ENCODE results near the gene SORCS2.

SORCS2 gene

DNA sequence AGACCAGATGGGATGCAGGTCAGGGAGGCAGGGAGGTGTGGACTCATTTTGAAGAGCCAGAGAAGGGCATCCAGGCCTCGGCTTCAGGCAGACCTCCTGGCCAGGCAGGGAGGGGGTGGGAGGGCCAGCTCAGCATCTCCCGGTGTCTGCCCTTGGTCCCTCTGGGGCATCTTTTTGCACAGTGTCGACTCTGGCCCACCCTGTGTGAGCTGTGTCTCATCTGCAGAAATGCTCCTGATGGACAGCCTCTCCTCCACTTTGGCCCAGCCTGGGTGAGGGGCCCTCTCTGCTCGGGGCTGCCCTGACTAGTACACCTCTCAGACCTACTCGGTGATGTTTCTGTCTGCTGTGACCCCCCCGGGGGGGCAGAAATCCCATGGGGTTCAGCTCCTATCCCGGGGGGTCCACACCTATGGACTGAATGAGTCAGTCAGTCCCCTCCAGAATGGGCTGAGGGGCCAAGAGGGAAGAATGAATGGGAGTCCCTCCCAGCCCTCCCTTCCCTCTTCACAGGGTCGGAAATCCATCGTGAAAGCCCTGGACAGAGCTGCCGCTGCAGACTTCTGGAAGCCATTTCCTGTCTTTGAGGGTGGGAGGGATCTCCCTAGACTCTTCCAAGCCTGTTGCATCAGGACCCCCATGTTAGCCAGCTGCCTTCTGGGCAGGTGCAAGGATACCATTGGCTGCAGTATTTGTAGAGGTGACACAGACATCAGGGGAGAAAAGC is 439.1 kb downstream of the SORCS2 start:
- H3K36me3 ChIP-seq (ENCODE audit: insufficient read depth, low read length): no peaks in the 10 kb centered on the region
- H3K9ac ChIP-seq (ENCODE audit: low read depth, low read length): no peak overlapping the region
- H3K4me1 ChIP-seq (ENCODE audit: insufficient read depth, low read length): peaks cover 3% of the 10 kb centered on the region; the same call in 1 of the 2 replicates
- H3K9me3 ChIP-seq (ENCODE audit: insufficient read depth, low read depth, low read length): 0 out of 2 replicates have a peak, but pooled peaks cover 5% of the 10 kb centered on the region
- H3K4me3 ChIP-seq (ENCODE audit: low read length): no peak overlapping the region
- 83% methylated on average over 10 of the region's 10 CpGs for WGBS
- no peak overlapping the region for H3K27ac ChIP-seq (ENCODE audit: low read depth, low read length)
- H3K27me3 ChIP-seq (ENCODE audit: insufficient read depth, low read length): no peaks in the 10 kb centered on the region

GRCh38 chr4:7632341-7632740 is 440.0 kb downstream of the SORCS2 start:
- Histone ChIP-seq H3K36me3 (ENCODE audit: insufficient read depth, low read length) (no peaks in the 10 kb centered on the region), H3K9me3 (ENCODE audit: insufficient read depth, low read depth, low read length) (0 out of 2 replicates have a peak, but pooled peaks cover 5% of the 10 kb centered on the region), H3K4me3 (ENCODE audit: low read length) (no peak overlapping the region), H3K4me1 (ENCODE audit: insufficient read depth, low read length) (peaks cover 3% of the 10 kb centered on the region; the same call in 1 of the 2 replicates), H3K27ac (ENCODE audit: low read depth, low read length) (no peak overlapping the region), H3K27me3 (ENCODE audit: insufficient read depth, low read length) (no peaks in the 10 kb centered on the region), H3K9ac (ENCODE audit: low read depth, low read length) (no peak overlapping the region)
- WGBS: 94% methylated on average over 12 of the region's 12 CpGs

DNA sequence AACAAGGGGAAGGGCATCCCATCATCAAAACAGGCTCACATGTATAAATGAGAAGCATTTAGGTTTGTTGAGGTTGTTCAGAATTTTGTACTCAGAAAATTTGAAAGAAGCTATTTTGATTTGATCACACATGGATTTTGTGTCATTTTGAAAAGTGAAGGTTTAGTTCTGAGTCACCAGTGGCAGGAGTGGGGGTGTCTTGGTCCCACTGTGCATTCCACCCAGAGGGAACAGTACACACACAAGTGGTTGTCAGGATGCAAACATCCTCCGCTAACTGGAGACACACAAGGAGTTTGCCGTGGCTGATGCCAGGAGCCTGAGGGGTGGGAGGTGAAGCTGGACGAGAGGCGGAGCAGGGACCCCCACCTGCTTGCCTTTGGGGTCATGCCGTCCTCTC is 440.6 kb downstream of the SORCS2 start:
- Histone ChIP-seq H3K27me3 (ENCODE audit: insufficient read depth, low read length) (no peaks in the 10 kb centered on the region), H3K27ac (ENCODE audit: low read depth, low read length) (no peak overlapping the region), H3K4me3 (ENCODE audit: low read length) (no peak overlapping the region), H3K4me1 (ENCODE audit: insufficient read depth, low read length) (peaks cover 3% of the 10 kb centered on the region; the same call in 1 of the 2 replicates), H3K36me3 (ENCODE audit: insufficient read depth, low read length) (no peaks in the 10 kb centered on the region), H3K9me3 (ENCODE audit: insufficient read depth, low read depth, low read length) (0 out of 2 replicates have a peak, but pooled peaks cover 5% of the 10 kb centered on the region), H3K9ac (ENCODE audit: low read depth, low read length) (0 out of 2 replicates have a peak overlapping the region, but pooled peaks have one; percentile 22)
- 87% methylated on average over 5 of the region's 5 CpGs for WGBS

- H3K36me3 ChIP-seq (ENCODE audit: insufficient read depth, low read length): no peaks in the 10 kb centered on the region
- no peaks in the 10 kb centered on the region for H3K27me3 ChIP-seq (ENCODE audit: insufficient read depth, low read length)
- WGBS: 88% methylated on average over 12 of the region's 12 CpGs
- H3K9ac ChIP-seq (ENCODE audit: low read depth, low read length): no peak overlapping the region
- H3K4me3 ChIP-seq (ENCODE audit: low read length): no peak overlapping the region
- 0 out of 2 replicates have a peak, but pooled peaks cover 4% of the 10 kb centered on the region for H3K9me3 ChIP-seq (ENCODE audit: insufficient read depth, low read depth, low read length)
- peaks cover 3% of the 10 kb centered on the region; the same call in 1 of the 2 replicates for H3K4me1 ChIP-seq (ENCODE audit: insufficient read depth, low read length)
- no peak overlapping the region for H3K27ac ChIP-seq (ENCODE audit: low read depth, low read length)
These were observed 442.4 kb downstream of the SORCS2 start for GRCh38 chr4:7634661-7635251.

DNA sequence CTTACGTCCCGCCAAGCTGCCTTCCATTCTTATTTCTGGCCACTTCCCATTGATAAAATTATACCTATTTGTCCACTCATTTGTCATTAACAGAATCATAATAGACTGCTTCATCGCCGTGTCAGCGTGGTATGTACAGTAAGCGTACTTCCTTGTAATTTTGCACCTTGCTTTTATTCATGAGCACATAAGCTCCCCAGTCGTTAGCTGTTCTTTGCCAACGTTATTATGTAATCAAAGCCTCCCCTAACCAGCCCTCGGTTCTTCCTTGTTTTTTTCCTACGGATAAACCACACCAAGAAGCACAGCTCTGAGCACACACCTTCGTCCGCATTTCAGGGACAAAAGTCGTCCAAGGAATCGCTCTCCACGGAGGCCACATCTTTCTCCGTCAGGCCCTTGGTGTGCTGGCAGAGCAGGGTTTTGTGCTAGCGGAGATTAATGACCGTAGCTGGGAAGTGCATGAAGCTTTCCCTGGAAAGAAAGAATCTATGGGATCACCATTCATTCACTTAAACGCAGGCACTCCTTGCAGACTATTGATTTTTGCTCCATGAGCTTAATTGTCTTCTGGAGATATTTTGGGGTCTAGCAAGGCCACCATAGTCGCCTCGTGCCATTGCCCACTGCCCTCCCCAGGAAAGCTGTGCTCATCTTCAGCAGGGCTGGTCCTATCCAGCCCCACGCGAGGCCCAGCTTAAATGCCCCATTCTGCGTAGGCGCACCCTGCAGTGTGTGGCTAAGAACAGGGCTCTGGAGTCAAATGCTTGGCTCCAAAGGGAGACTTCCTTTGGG is 443.3 kb downstream of the SORCS2 start:
- Histone ChIP-seq H3K9me3 (ENCODE audit: insufficient read depth, low read depth, low read length) (peaks cover 2% of the 10 kb centered on the region; the same call in 1 of the 2 replicates), H3K27ac (ENCODE audit: low read depth, low read length) (no peak overlapping the region), H3K4me1 (ENCODE audit: insufficient read depth, low read length) (peaks cover 3% of the 10 kb centered on the region; the same call in 1 of the 2 replicates), H3K4me3 (ENCODE audit: low read length) (no peak overlapping the region), H3K27me3 (ENCODE audit: insufficient read depth, low read length) (no peaks in the 10 kb centered on the region), H3K36me3 (ENCODE audit: insufficient read depth, low read length) (no peaks in the 10 kb centered on the region), H3K9ac (ENCODE audit: low read depth, low read length) (no peak overlapping the region)
- 90% methylated on average over 25 of the region's 25 CpGs for WGBS

GRCh38 chr4:7636240-7636508 is 443.8 kb downstream of the SORCS2 start:
- H3K27me3 ChIP-seq (ENCODE audit: insufficient read depth, low read length): no peaks in the 10 kb centered on the region
- peaks cover 3% of the 10 kb centered on the region; the same call in 1 of the 2 replicates for H3K4me1 ChIP-seq (ENCODE audit: insufficient read depth, low read length)
- WGBS: 92% methylated on average over 12 of the region's 12 CpGs
- H3K4me3 ChIP-seq (ENCODE audit: low read length): no peak overlapping the region
- no peak overlapping the region for H3K9ac ChIP-seq (ENCODE audit: low read depth, low read length)
- H3K9me3 ChIP-seq (ENCODE audit: insufficient read depth, low read depth, low read length): peaks cover 2% of the 10 kb centered on the region; the same call in 1 of the 2 replicates
- H3K36me3 ChIP-seq (ENCODE audit: insufficient read depth, low read length): no peaks in the 10 kb centered on the region
- H3K27ac ChIP-seq (ENCODE audit: low read depth, low read length): no peak overlapping the region

- H3K27ac ChIP-seq (ENCODE audit: low read depth, low read length): no peak overlapping the region
- no peaks in the 10 kb centered on the region for H3K36me3 ChIP-seq (ENCODE audit: insufficient read depth, low read length)
- no peaks in the 10 kb centered on the region for H3K27me3 ChIP-seq (ENCODE audit: insufficient read depth, low read length)
- H3K9ac ChIP-seq (ENCODE audit: low read depth, low read length): no peak overlapping the region
- H3K4me1 ChIP-seq (ENCODE audit: insufficient read depth, low read length): peaks cover 3% of the 10 kb centered on the region; the same call in 1 of the 2 replicates
- peaks cover 2% of the 10 kb centered on the region; the same call in 1 of the 2 replicates for H3K9me3 ChIP-seq (ENCODE audit: insufficient read depth, low read depth, low read length)
- 94% methylated on average over 13 of the region's 13 CpGs for WGBS
- H3K4me3 ChIP-seq (ENCODE audit: low read length): no peak overlapping the region
These were observed 444.8 kb downstream of the SORCS2 start for GRCh38 chr4:7637139-7637538.

- H3K27ac ChIP-seq (ENCODE audit: low read depth, low read length): no peak overlapping the region
- peaks cover 2% of the 10 kb centered on the region; the same call in 1 of the 2 replicates for H3K9me3 ChIP-seq (ENCODE audit: insufficient read depth, low read depth, low read length)
- H3K9ac ChIP-seq (ENCODE audit: low read depth, low read length): no peak overlapping the region
- WGBS: 94% methylated on average over 11 of the region's 11 CpGs
- H3K27me3 ChIP-seq (ENCODE audit: insufficient read depth, low read length): no peaks in the 10 kb centered on the region
- H3K4me1 ChIP-seq (ENCODE audit: insufficient read depth, low read length): peaks cover 3% of the 10 kb centered on the region; the same call in 1 of the 2 replicates
- H3K4me3 ChIP-seq (ENCODE audit: low read length): no peak overlapping the region
- no peaks in the 10 kb centered on the region for H3K36me3 ChIP-seq (ENCODE audit: insufficient read depth, low read length)
These were observed 445.6 kb downstream of the SORCS2 start for GRCh38 chr4:7637971-7638370.

- no peaks in the 10 kb centered on the region for H3K27me3 ChIP-seq (ENCODE audit: insufficient read depth, low read length)
These were observed 446.2 kb downstream of the SORCS2 start for GRCh38 chr4:7638489-7638888.

GRCh38 chr4:7638984-7639789 is 446.8 kb downstream of the SORCS2 start:
- no peaks in the 10 kb centered on the region for H3K27me3 ChIP-seq (ENCODE audit: insufficient read depth, low read length)

More at GRCh38 chr4:7638489-7638888, 446.2 kb downstream of the SORCS2 start:
- Histone ChIP-seq H3K9ac (ENCODE audit: low read depth, low read length) (no peak overlapping the region), H3K4me3 (ENCODE audit: low read length) (no peak overlapping the region), H3K4me1 (ENCODE audit: insufficient read depth, low read length) (no peaks in the 10 kb centered on the region), H3K36me3 (ENCODE audit: insufficient read depth, low read length) (no peaks in the 10 kb centered on the region), H3K9me3 (ENCODE audit: insufficient read depth, low read depth, low read length) (peaks cover 2% of the 10 kb centered on the region; the same call in 1 of the 2 replicates), H3K27ac (ENCODE audit: low read depth, low read length) (no peak overlapping the region)
- 95% methylated on average over 12 of the region's 12 CpGs for WGBS

More at GRCh38 chr4:7638984-7639789, 446.8 kb downstream of the SORCS2 start:
- H3K9me3 ChIP-seq (ENCODE audit: insufficient read depth, low read depth, low read length): peaks cover 4% of the 10 kb centered on the region; the same call in 1 of the 2 replicates
- H3K9ac ChIP-seq (ENCODE audit: low read depth, low read length): no peak overlapping the region
- H3K4me3 ChIP-seq (ENCODE audit: low read length): no peak overlapping the region
- no peaks in the 10 kb centered on the region for H3K4me1 ChIP-seq (ENCODE audit: insufficient read depth, low read length)
- H3K36me3 ChIP-seq (ENCODE audit: insufficient read depth, low read length): no peaks in the 10 kb centered on the region
- no peak overlapping the region for H3K27ac ChIP-seq (ENCODE audit: low read depth, low read length)
- 97% methylated on average over 7 of the region's 7 CpGs for WGBS

All from HUES64 (cell line).